Vagina (tissue), 2 donors: ENCODE data around the gene ROR1. TPM values are rescaled to one million over a fixed set of nuclear protein-coding genes. Genes with fewer than 3 reads are reported as not detected.

Source experiments
- DNase-seq, 2 donors: peaks; one replicate each; pipeline ENCODE4 v3.0.0-alpha.2; 2017; ENCODE audit errors: extremely low spot score in 2 of 2
- H3K27ac ChIP-seq: fragments of 200-600 bp; sonication (generic); one replicate; pipeline ENCODE4 v1.5.1; 2019
- H3K27me3 ChIP-seq: fragments of 200-600 bp; sonication (generic); one replicate; pipeline ENCODE4 v1.5.1; 2019
- H3K36me3 ChIP-seq, 2 donors: fragments of 200-600 bp; sonication (generic); one replicate each; pipeline ENCODE4 v1.5.1; 2017 to 2019
- H3K4me1 ChIP-seq: fragments of 200-600 bp; sonication (generic); one replicate; pipeline ENCODE4 v1.5.1; 2019
- H3K4me3 ChIP-seq, 2 donors: fragments of 200-600 bp; sonication (generic); 1 replicate in 1 of 2; 2 replicates in 1 of 2; pipeline ENCODE4 v1.5.1; 2016 to 2019
- H3K9me3 ChIP-seq: fragments of 200-600 bp; sonication (generic); one replicate; pipeline ENCODE4 v1.5.1; 2019
- POLR2A ChIP-seq, 2 donors: fragments of 450-650 bp; IDR thresholded peaks; one replicate each; pipeline ENCODE4 v1.6.1; 2017; ENCODE audit warnings: antibody characterized with exemption in 2 of 2, mild to moderate bottlenecking in 2 of 2, moderate library complexity in 2 of 2
- POLR2AphosphoS5 ChIP-seq, 2 donors: sonication (generic); formaldehyde crosslinking; IDR thresholded peaks; one replicate each; pipeline ENCODE4 v1.9.0; 2017; ENCODE audit warnings: antibody characterized with exemption in 2 of 2, mild to moderate bottlenecking in 2 of 2, low read depth in 1 of 2; ENCODE audit not compliant: insufficient read depth in 1 of 2
- intact Hi-C: fragments of 100-400 bp; cut with DNase I; formaldehyde crosslinking; loops from one replicate; pipeline ENCODE4 v1.15.1; 2023
- total RNA-seq: library from RNA; depleted of rRNA; stranded (reverse); fragments of >200 nt; gene quantifications from one replicate; pipeline ENCODE4 v1.2.3, GENCODE V29; 2016
- TF ChIP-seq, protein P1 (sequence below), 3 experiments: fragments of 450-650 bp in 2 of 3; fragments of 200-600 bp in 1 of 3; sonication (generic) in 1 of 3; IDR thresholded peaks; one replicate each; pipeline ENCODE4 v1.5.1; 2017 to 2019; ENCODE audit warnings: antibody characterized with exemption in 3 of 3, mild to moderate bottlenecking in 2 of 3, moderate library complexity in 2 of 3

The ROR1 gene
- total RNA-seq, 1 donor from 2014 or later: 11.0 TPM

DNA sequence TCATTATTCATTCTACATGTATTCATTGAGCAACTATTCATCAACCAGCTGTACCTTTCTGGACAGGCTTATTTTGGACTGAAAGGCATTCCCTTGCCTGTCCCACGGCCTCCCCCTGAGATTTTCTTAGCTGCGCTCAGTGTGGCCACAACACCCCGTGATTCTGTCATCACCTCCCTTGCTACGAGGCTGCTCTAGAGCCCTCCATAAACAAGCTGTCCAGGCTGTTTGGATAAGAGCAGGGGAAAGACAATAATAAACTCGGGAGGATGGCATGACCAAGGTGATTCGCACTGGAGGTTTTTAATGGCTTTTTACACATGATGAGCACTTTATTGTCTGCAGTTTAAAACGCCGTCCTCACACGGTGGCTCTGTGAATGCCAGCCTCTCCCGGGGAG, 139.7 kb downstream of the ROR1 start:
- no peak for DNase-seq
- intact Hi-C loops: no loop called here
- Histone ChIP-seq H3K36me3 (no peaks in the 10 kb centered on the region), H3K27ac (no peak overlapping the region), H3K27me3 (no peaks in the 10 kb centered on the region), H3K4me3 (no peak overlapping the region), H3K4me1 (peaks cover 17% of the 10 kb centered on the region), H3K9me3 (no peaks in the 10 kb centered on the region)
- TF ChIP-seq, protein P1, sequence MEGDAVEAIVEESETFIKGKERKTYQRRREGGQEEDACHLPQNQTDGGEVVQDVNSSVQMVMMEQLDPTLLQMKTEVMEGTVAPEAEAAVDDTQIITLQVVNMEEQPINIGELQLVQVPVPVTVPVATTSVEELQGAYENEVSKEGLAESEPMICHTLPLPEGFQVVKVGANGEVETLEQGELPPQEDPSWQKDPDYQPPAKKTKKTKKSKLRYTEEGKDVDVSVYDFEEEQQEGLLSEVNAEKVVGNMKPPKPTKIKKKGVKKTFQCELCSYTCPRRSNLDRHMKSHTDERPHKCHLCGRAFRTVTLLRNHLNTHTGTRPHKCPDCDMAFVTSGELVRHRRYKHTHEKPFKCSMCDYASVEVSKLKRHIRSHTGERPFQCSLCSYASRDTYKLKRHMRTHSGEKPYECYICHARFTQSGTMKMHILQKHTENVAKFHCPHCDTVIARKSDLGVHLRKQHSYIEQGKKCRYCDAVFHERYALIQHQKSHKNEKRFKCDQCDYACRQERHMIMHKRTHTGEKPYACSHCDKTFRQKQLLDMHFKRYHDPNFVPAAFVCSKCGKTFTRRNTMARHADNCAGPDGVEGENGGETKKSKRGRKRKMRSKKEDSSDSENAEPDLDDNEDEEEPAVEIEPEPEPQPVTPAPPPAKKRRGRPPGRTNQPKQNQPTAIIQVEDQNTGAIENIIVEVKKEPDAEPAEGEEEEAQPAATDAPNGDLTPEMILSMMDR (IDR thresholded peaks at IDR 0.05): no peak
- TF ChIP-seq POLR2AphosphoS5 (IDR thresholded peaks at IDR 0.05; ENCODE audit: insufficient read depth in 1 of 2, low read depth in 1 of 2) (no peak), POLR2A (IDR thresholded peaks at IDR 0.05) (no peak)

DNA sequence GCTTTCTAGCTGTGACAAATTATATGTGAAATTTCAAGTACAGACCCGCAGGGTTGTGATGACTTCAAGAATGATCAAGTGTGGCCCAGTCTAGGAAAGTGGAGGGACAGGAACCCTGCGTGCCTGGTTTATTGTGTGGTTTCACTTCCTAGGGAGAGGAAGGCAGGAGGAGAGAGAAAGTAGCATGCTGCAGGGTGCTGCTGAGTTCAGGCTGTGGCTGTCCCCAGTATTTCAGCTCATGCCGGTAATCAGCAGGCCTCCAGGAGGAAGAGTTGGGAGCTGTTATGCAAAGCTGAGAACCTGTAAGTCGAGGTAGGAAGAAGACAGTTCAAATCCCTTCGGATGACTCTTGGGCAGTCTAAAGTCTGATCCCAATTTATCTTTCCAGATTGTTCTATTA, 140.4 kb downstream of the ROR1 start:
- intact Hi-C loops: no loop called here
- DNase-seq: no peak
- no peaks in the 10 kb centered on the region for H3K27me3 ChIP-seq
- H3K9me3 ChIP-seq: no peaks in the 10 kb centered on the region
- peaks cover 13% of the 10 kb centered on the region for H3K4me1 ChIP-seq
- no peak for TF ChIP-seq POLR2AphosphoS5 (IDR thresholded peaks at IDR 0.05; ENCODE audit: insufficient read depth in 1 of 2, low read depth in 1 of 2)
- TF ChIP-seq POLR2A (IDR thresholded peaks at IDR 0.05): no peak
- TF ChIP-seq, protein P1 (IDR thresholded peaks at IDR 0.05): no peak
- H3K36me3 ChIP-seq: no peaks in the 10 kb centered on the region
- no peak overlapping the region for H3K27ac ChIP-seq
- H3K4me3 ChIP-seq: no peak overlapping the region

DNA sequence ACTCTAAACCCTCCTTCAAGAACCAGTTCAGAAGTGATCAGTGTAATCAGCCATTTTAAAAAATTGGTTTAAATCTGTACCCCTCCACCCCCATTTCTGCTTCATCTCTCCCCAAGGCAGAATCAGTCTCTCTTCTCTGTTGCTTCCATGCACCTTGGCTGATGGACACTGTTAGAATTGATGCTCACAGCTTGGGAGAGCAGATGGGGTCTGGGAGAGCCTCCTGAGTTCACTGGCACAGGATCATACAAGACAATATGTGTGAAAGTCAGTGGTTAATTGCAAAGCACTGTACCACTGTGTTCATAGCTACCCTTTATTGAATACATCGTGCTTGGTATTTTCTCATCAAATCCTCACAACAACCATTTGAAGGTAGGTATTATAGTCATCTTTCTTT, 140.9 kb downstream of the ROR1 start:
- Histone ChIP-seq H3K9me3 (no peaks in the 10 kb centered on the region), H3K36me3 (no peaks in the 10 kb centered on the region), H3K27ac (no peak overlapping the region), H3K27me3 (no peaks in the 10 kb centered on the region), H3K4me3 (no peak overlapping the region), H3K4me1 (peaks cover 8% of the 10 kb centered on the region)
- DNase-seq: no peak
- TF ChIP-seq POLR2AphosphoS5 (IDR thresholded peaks at IDR 0.05; ENCODE audit: insufficient read depth in 1 of 2, low read depth in 1 of 2): no peak
- TF ChIP-seq, protein P1 (IDR thresholded peaks at IDR 0.05): no peak
- no peak for TF ChIP-seq POLR2A (IDR thresholded peaks at IDR 0.05)
- intact Hi-C loops: no loop called here

DNA sequence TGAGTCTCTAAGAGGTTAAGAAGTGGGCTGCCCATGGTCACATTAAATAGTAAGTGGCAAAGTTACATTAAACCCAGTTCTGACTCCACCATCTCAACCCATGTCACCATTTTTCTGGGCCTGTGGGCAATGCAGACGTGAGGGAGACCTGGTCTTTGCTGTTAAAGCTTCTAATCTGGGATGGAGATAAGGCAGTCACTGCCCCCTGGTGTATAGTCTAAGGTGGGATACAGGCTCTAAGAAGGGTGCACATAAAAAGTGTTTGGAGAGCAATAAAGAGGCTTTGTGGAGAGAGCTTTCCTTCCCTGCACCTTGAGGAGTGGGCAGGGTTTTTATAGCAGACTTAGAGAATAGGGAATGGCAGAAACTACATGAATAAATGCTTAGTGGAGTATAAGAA, 141.3 kb downstream of the ROR1 start:
- Histone ChIP-seq H3K36me3 (no peaks in the 10 kb centered on the region), H3K4me3 (no peak overlapping the region), H3K4me1 (peaks cover 4% of the 10 kb centered on the region), H3K9me3 (no peaks in the 10 kb centered on the region), H3K27me3 (no peaks in the 10 kb centered on the region), H3K27ac (no peak overlapping the region)
- DNase-seq: no peak
- TF ChIP-seq, protein P1 (IDR thresholded peaks at IDR 0.05): peak in 1 of 3 experiments; percentile 11
- TF ChIP-seq POLR2A (IDR thresholded peaks at IDR 0.05): no peak
- intact Hi-C loops: no loop called here

DNA sequence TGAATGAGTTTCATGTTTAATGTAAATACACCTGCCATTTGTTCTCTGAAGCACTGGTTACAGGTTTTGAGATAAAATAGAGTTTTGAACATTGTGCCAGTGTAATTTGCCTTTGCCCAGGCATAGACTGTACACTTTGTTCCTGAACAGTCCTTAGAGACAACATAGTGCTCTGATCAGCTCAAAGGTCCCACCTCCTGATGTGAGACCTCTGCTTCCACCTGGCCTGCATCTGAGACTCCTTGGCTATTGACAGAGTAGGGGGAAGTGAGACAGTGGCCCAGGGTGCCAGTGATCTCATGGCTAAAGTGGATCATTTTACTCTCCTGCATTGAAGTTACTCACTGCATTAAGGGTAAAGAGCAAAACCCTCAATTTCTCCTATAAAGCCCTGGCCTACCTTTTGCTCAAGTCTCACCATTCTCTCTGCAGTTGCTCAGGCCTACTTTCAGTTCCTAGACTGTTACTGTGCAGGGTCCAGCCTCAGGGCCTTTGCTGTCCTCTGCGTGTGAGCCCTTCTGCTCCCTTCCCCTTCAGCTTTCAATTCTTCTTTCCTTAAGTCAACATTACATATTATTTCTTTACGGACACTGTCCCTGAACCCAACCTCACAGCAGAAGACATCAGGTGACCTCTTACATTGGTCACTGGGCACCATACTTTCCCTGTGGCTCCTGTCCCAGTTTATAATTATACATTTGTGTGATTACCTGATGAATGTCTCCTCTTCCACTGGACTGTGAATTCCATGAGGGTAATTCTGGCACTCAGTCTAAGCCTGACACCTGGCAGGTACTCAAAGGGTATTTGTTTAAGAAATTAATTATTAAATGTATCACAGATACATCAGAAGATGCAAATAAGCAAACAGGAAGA, 142.9 kb downstream of the ROR1 start:
- DNase-seq: no peak
- Histone ChIP-seq H3K9me3 (no peaks in the 10 kb centered on the region), H3K4me3 (no peak overlapping the region), H3K27ac (no peak overlapping the region), H3K36me3 (no peaks in the 10 kb centered on the region), H3K27me3 (no peaks in the 10 kb centered on the region), H3K4me1 (no peaks in the 10 kb centered on the region)
- intact Hi-C loops: no loop called here
- TF ChIP-seq, protein P1 (IDR thresholded peaks at IDR 0.05): no peak
- TF ChIP-seq POLR2AphosphoS5 (IDR thresholded peaks at IDR 0.05; ENCODE audit: insufficient read depth in 1 of 2, low read depth in 1 of 2): no peak
- TF ChIP-seq POLR2A (IDR thresholded peaks at IDR 0.05): no peak
